DMS114 treated with DMSO at 0.1 percent for 48 hours (cell line): ENCODE measurements around the gene KNCN.

Experiments
- DNase-seq: peaks from one replicate; lab custom pipeline; 2025; ENCODE audit not compliant: unreplicated experiment; lab: John Stamatoyannopoulos, UW

The KNCN gene

DNA sequence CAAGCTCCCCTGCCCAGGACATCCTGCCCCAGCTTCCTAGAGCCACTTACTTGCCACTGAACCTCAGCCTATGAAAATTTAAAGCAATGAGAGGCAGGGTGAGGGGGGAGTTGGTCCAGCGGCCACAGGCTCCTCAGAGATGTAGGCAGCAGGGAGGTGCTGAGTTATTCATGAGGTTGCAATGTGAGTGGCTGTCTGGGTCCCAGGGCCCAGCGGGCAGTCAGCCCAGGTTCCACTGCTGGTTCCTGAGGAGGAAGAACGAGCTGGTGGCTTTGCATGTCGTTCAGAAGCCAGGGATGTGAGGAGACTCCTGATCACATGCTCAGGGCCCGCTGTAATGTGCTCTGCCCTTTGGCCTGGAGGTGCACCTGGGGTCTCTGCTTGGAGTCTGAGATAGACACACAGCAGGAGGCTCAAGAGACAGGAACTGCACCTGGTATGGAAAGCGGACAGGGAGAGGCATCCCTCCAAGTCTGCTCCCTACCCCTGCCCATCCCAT lies at the start of gene KNCN:
Gene KNCN, minus strand, starts transcription at position 51 of the 499 bp plus-strand sequence. CDS start 432 bp downstream, outside the sequence.
- DNase-seq = no peak

GRCh38 chr1:46599059-46599970 lies 47.9 kb upstream of the KNCN start:
- DNase-seq = no peak

GRCh38 chr1:46596846-46597245 lies 45.4 kb upstream of the KNCN start:
- no peak for DNase-seq

GRCh38 chr1:46596036-46596435 lies 44.6 kb upstream of the KNCN start:
- no peak for DNase-seq

DNA sequence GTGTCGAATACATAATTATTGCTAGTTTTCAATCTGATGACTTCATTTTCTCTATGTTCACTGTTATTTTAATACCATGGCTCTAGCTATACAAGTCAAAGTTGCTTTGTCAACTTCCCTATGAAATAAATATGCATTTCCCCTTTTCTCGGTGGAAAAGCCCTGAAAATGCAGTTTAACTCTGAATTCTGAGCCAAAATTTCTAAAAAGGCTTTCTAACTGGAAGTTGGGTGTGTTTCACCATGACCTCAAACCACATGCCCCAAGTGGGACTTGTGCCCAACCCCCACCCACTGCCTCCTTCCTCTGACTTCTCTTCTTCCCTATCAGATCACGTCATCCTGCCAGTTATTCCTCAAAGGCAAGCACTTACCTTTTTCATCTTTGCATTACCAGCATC lies 43.7 kb upstream of the KNCN start:
- no peak for DNase-seq

GRCh38 chr1:46594063-46594462 lies 42.6 kb upstream of the KNCN start:
- DNase-seq = no peak

- DNase-seq = no peak
These were observed 41.4 kb upstream of the KNCN start for GRCh38 chr1:46592823-46593222.

DNA sequence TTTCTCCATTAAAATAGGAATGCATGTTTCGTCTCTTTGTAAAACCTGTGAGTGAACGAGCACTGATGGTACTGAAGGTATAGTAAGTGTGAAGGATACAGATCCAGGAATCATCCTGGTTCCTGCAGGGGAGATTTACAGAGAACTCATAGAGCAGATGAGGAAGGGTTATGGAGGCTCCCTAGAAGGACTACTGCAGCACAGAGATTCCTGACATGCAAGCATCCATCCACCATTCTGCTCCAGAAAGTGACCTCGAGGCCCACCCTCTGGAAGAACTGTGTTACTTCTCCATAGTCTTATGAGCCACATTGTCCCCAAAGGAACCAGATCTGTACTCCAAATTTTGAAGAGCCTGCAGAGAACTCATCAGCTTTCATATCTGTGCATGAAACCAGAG lies 38.1 kb upstream of the KNCN start:
- no peak for DNase-seq

GRCh38 chr1:46587069-46587468 lies 35.6 kb upstream of the KNCN start:
- DNase-seq = no peak

DNA sequence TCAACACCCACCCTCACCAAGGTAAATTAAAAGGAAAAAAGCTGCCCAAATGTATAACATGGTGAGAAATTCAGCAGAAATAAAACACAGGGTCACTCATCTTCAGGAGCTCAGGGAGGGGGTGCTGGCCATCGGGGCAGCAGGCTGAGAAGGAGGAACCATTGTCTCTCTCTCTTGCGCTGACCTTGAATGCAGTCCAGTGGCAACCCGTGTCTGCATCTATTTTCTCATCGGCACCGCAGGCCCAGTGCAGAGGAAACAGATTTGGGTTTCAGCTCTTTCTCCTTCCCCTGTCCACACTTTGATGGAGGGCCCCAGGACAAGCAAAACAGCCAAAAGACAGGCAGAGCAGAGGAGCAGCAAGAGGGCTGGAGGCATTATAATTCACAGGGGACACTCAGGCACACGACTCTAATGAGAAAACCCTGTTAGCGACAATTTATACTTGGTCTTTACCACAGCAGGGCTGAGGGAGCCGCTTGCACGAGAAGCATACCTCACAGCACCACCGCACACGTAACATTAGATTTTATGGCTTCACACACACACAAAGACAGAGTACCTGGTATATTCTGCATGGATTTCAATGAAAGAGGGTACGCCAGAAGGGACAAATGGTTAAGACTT lies 34.0 kb upstream of the KNCN start:
- DNase-seq = no peak

DNA sequence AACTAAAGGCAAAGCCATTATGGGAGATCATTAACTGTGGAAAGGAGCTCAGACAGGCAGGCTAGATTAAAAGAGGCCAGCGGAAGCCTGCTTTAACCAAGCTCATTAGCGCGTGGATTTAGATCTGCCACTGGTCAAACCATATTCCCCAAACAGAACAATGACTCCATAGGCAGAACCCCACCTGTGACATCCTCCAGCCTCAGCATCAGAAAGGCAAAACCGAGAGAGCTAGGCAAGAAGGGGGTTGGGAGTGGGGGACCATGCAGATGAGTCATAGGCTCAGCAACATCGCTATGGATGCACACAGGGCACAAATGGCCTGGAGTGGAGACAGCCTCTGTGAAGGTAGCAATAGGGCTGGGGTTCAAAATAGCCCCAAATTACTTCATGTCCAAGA lies 32.0 kb upstream of the KNCN start:
- DNase-seq = no peak

DNA sequence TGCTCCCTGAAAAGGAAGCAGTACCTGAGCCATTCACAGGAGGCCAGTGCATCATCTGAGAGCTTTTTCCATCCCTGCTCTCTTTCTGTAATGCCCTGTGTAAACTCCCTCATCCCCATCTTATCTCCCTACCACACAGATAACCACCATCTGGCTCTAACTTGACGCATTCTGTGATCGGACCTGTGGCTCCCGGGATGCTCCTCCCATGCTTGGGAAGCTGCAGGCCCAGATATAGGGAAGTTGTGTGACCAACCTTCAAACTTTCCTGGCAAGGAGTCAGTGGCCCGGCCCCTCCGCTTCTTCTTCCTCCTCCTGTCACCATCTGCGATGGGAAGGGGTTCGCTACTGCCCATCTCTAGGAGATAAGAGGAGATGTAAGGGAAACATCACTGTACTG lies 31.5 kb upstream of the KNCN start:
- DNase-seq = no peak

- DNase-seq = no peak
These were observed 30.4 kb upstream of the KNCN start for GRCh38 chr1:46581681-46582455.

- no peak for DNase-seq
These were observed 28.9 kb upstream of the KNCN start for GRCh38 chr1:46580140-46580903.

GRCh38 chr1:46577671-46578070 lies 26.2 kb upstream of the KNCN start:
- no peak for DNase-seq

DNA sequence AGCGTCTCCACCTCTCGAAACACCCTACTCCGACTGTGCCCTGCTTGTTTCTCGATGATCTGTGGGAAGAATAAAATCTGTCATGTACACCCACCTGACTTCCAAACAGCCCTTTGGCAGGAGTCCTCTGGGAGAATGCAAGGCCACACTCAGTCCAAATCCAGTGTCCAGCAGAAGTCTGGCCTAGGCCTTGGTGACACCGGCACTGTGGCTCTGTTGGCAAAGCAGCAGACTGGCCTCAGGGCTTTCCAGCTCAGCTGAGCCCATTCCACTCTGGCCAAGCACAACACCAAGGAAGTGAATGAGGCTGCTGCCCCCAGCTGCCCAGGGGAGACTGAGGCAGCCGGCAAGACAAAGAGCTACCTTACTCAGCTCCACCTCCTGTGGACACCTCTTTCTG lies 25.1 kb upstream of the KNCN start:
- DNase-seq = no peak

GRCh38 chr1:46575778-46576177 lies 24.3 kb upstream of the KNCN start:
- no peak for DNase-seq

- DNase-seq = no peak
These were observed 23.9 kb upstream of the KNCN start for GRCh38 chr1:46575300-46575699.

- no peak for DNase-seq
These were observed 20.3 kb upstream of the KNCN start for GRCh38 chr1:46571691-46572225.

- DNase-seq = no peak
These were observed 18.7 kb upstream of the KNCN start for GRCh38 chr1:46569884-46570725.
